ENCODE measurements around the gene STAU1. TPM values are rescaled to one million over a fixed set of nuclear protein-coding genes. Genes with fewer than 3 reads are reported as not detected.
A peak's percentile ranks its signal among the peaks of the same experiment; 100 is the strongest.
"Not testable (repeated sequence)": the region's sequence is repeated elsewhere in the genome, so short reads cannot be mapped to it uniquely, and the experiment has no call there.

Gene STAU1
- total RNA-seq, 2 donors from 2014 or later = 73.2 to 94.7 TPM

DNA sequence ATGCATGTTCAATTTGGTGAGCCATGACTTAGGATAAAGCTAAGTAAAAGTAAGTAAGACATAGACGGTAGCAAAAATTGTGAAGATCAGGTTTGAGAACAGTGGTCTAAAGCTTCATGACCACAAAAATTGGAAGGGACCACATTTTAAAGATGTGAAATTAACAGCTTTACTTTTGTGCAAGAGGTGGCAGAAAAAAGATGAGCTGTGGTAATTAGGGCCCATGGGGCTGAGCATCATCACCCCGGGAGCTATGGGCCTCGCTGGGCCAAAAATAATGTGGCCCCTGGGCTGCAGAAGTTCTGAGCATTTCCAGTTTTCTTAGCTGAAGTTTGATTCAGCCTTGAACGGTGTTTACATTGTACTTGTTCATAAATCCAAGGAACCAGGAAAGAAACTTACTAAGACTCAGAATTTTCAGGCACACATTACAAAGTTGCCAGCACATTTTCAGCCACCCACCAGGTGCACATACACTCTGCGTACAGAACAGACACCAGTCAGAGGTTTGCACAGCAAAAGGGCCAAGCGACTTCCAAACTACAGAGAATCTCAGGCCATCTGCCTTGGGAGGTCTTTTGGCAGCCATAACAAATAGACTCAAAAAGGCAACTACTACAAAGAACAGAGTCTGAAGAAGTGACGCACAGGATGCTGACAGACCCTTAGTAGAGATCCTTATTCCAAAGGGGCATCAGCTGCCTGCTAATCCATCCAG is 84.3 kb downstream of the STAU1 start:
- Histone ChIP-seq H3K36me3 (no peaks in the 10 kb centered on the region), H3K4me3 (no peak overlapping the region), H3K27ac (no peak overlapping the region), H3K9me3 (no peaks in the 10 kb centered on the region), H3K4me1 (replicated peaks) (peaks cover 4% of the 10 kb centered on the region), H3K27me3 (replicated peaks; ENCODE audit: insufficient read depth) (no peaks in the 10 kb centered on the region)
- 91% methylated on average over 7 of the region's 7 CpGs for WGBS
- intact Hi-C loops (cut with DNase I) = no loop called here
- TF ChIP-seq, protein P1, sequence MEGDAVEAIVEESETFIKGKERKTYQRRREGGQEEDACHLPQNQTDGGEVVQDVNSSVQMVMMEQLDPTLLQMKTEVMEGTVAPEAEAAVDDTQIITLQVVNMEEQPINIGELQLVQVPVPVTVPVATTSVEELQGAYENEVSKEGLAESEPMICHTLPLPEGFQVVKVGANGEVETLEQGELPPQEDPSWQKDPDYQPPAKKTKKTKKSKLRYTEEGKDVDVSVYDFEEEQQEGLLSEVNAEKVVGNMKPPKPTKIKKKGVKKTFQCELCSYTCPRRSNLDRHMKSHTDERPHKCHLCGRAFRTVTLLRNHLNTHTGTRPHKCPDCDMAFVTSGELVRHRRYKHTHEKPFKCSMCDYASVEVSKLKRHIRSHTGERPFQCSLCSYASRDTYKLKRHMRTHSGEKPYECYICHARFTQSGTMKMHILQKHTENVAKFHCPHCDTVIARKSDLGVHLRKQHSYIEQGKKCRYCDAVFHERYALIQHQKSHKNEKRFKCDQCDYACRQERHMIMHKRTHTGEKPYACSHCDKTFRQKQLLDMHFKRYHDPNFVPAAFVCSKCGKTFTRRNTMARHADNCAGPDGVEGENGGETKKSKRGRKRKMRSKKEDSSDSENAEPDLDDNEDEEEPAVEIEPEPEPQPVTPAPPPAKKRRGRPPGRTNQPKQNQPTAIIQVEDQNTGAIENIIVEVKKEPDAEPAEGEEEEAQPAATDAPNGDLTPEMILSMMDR (IDR thresholded peaks at IDR 0.05) = no peak
- TF ChIP-seq POLR2A (IDR thresholded peaks at IDR 0.05) (no peak), POLR2AphosphoS5 (IDR thresholded peaks at IDR 0.05) (no peak)
- DNase-seq (ENCODE audit: low spot score) = no peak

- 98% methylated on average over 4 of the region's 4 CpGs for WGBS
- Histone ChIP-seq H3K27me3 (replicated peaks; ENCODE audit: insufficient read depth) (no peaks in the 10 kb centered on the region), H3K4me1 (replicated peaks) (peaks cover 4% of the 10 kb centered on the region), H3K27ac (no peak overlapping the region), H3K9me3 (no peaks in the 10 kb centered on the region), H3K36me3 (no peaks in the 10 kb centered on the region), H3K4me3 (no peak overlapping the region)
- no peak for DNase-seq (ENCODE audit: low spot score)
- intact Hi-C loops (cut with DNase I) = no loop called here
- no peak for TF ChIP-seq POLR2AphosphoS5 (IDR thresholded peaks at IDR 0.05)
- TF ChIP-seq POLR2A (IDR thresholded peaks at IDR 0.05) = no peak
Observed at GRCh38 chr20:49103019-49103418, 85.1 kb downstream of the STAU1 start.

- intact Hi-C loops (cut with DNase I) = no loop called here
- TF ChIP-seq POLR2AphosphoS5 (IDR thresholded peaks at IDR 0.05) (no peak), POLR2A (IDR thresholded peaks at IDR 0.05) (no peak)
- TF ChIP-seq, protein P1 (IDR thresholded peaks at IDR 0.05) = no peak
- Histone ChIP-seq H3K36me3 (peaks cover 0 to 3% of the 10 kb centered on the region in 2 donors), H3K9me3 (no peaks in the 10 kb centered on the region), H3K27ac (no peak overlapping the region), H3K4me1 (replicated peaks) (peaks cover 7% of the 10 kb centered on the region), H3K27me3 (replicated peaks; ENCODE audit: insufficient read depth) (no peaks in the 10 kb centered on the region), H3K4me3 (no peak overlapping the region)
- WGBS = 82% methylated on average over 4 of the region's 4 CpGs
- no peak for DNase-seq (ENCODE audit: low spot score)
Observed at GRCh38 chr20:49100972-49101371, 87.2 kb downstream of the STAU1 start.

GRCh38 chr20:49100292-49100691 is 87.8 kb downstream of the STAU1 start:
- peak overlapping the region in 1 of 2 donors; percentile 62 for H3K27ac ChIP-seq
- intact Hi-C loops (cut with DNase I); DNase-seq (ENCODE audit: low spot score); H3K9me3 ChIP-seq; H3K36me3 ChIP-seq; H3K27me3 ChIP-seq (replicated peaks; ENCODE audit: insufficient read depth); H3K4me1 ChIP-seq (replicated peaks); H3K4me3 ChIP-seq: not testable (repeated sequence)
- WGBS = 86% methylated on average over 5 of the region's 5 CpGs

- Histone ChIP-seq H3K9me3 (no peaks in the 10 kb centered on the region), H3K4me1 (replicated peaks) (peaks cover 5% of the 10 kb centered on the region), H3K4me3 (no peak overlapping the region), H3K27ac (peak overlapping the region in 1 of 2 donors; percentile 62), H3K36me3 (peaks cover 0 to 3% of the 10 kb centered on the region in 2 donors), H3K27me3 (replicated peaks; ENCODE audit: insufficient read depth) (no peaks in the 10 kb centered on the region)
- no peak for DNase-seq (ENCODE audit: low spot score)
- intact Hi-C loops (cut with DNase I) = no loop called here
- 85% methylated on average over 3 of the region's 3 CpGs for WGBS
- TF ChIP-seq, protein P1 (IDR thresholded peaks at IDR 0.05) = no peak
- TF ChIP-seq POLR2AphosphoS5 (IDR thresholded peaks at IDR 0.05) (no peak), POLR2A (IDR thresholded peaks at IDR 0.05) (no peak)
Observed at GRCh38 chr20:49099011-49099410, 89.1 kb downstream of the STAU1 start.

GRCh38 chr20:49098136-49098535 is 90.0 kb downstream of the STAU1 start:
- no peak for TF ChIP-seq POLR2AphosphoS5 (IDR thresholded peaks at IDR 0.05)
- TF ChIP-seq POLR2A (IDR thresholded peaks at IDR 0.05) = no peak
- TF ChIP-seq, protein P1 (IDR thresholded peaks at IDR 0.05) = no peak
- Histone ChIP-seq H3K27ac (peak overlapping the region in 1 of 2 donors; percentile 62), H3K27me3 (replicated peaks; ENCODE audit: insufficient read depth) (no peaks in the 10 kb centered on the region), H3K4me1 (replicated peaks) (peaks cover 5% of the 10 kb centered on the region), H3K4me3 (no peak overlapping the region), H3K9me3 (no peaks in the 10 kb centered on the region), H3K36me3 (peaks cover 0 to 3% of the 10 kb centered on the region in 2 donors)
- 87% methylated on average over 4 of the region's 4 CpGs for WGBS
- intact Hi-C loops (cut with DNase I) = no loop called here
- DNase-seq (ENCODE audit: low spot score) = no peak

All from prostate gland (tissue), 2 donors.